Measurements from ENCODE around the gene HYAL3. TPM values are rescaled to one million over a fixed set of nuclear protein-coding genes. Genes with fewer than 3 reads are reported as not detected.

Gene HYAL3
- total and polyA plus RNA-seq, 7 donors, result 0.60 to 8.3 (median 3.3) TPM

- H3K36me3 ChIP-seq, result peaks cover 18 to 32% (median 23%) of the 10 kb centered on the region in 4 donors
- H3K27me3 ChIP-seq, result no peaks in the 10 kb centered on the region
- no peak overlapping the region for H3K27ac ChIP-seq
- no peak for DNase-seq
- no peak overlapping the region for H3K4me3 ChIP-seq
- TF ChIP-seq CTCF (IDR thresholded peaks at IDR 0.05) (no peak), POLR2AphosphoS5 (IDR thresholded peaks at IDR 0.05) (no peak), POLR2A (IDR thresholded peaks at IDR 0.05) (no peak), EP300 (IDR thresholded peaks at IDR 0.05) (no peak)
- intact Hi-C loops (cut with DNase I), result no loop called here
- WGBS, 2 donors, result 97% methylated on average over 19 of the region's 19 CpGs
- peaks cover 0 to 58% (median 56%) of the 10 kb centered on the region in 4 donors for H3K4me1 ChIP-seq
- H3K9me3 ChIP-seq, result no peaks in the 10 kb centered on the region
Measured at GRCh38 chr3:50331364-50331907, 32.2 kb upstream of the HYAL3 start.

- intact Hi-C loops (cut with DNase I), result no loop called here
- Histone ChIP-seq H3K27ac (no peak overlapping the region), H3K4me3 (no peak overlapping the region), H3K4me1 (peaks cover 0 to 49% (median 46%) of the 10 kb centered on the region in 4 donors), H3K27me3 (no peaks in the 10 kb centered on the region), H3K9me3 (no peaks in the 10 kb centered on the region), H3K36me3 (peaks cover 18 to 43% (median 26%) of the 10 kb centered on the region in 4 donors)
- no peak for DNase-seq
- TF ChIP-seq POLR2A (IDR thresholded peaks at IDR 0.05), result no peak
- TF ChIP-seq POLR2AphosphoS5 (IDR thresholded peaks at IDR 0.05), result no peak
- no peak for TF ChIP-seq EP300 (IDR thresholded peaks at IDR 0.05)
- no peak for TF ChIP-seq CTCF (IDR thresholded peaks at IDR 0.05)
- WGBS, 2 donors, result 95 to 97% methylated on average over 10 of the region's 10 CpGs
Measured at GRCh38 chr3:50330330-50330729, 31.1 kb upstream of the HYAL3 start.

- intact Hi-C loops (cut with DNase I), result loop anchor here (5.0 to 10.0 kb wide), 2 partner anchors 66 to 1057 kb away; partner anchors contain the start of gene MANF
- H3K27ac ChIP-seq, result peak within 1 kb of the TSS; percentile 82 to 97 (median 86)
- H3K4me3 ChIP-seq, result peak within 1 kb of the TSS; percentile 75 to 100 (median 92)
- peaks cover 0 to 39% (median 30%) of the 10 kb centered on the region in 4 donors for H3K4me1 ChIP-seq
- peak; percentile 99 for DNase-seq
- no peaks in the 10 kb centered on the region for H3K27me3 ChIP-seq
- H3K36me3 ChIP-seq, result peaks cover 18 to 49% (median 26%) of the 10 kb centered on the region in 4 donors
- no peaks in the 10 kb centered on the region for H3K9me3 ChIP-seq
- WGBS, 2 donors, result 1 to 2% methylated on average over 55 of the region's 55 CpGs
- peak; percentile 80 to 97 (median 92) for TF ChIP-seq POLR2AphosphoS5 (IDR thresholded peaks at IDR 0.05)
- no peak for TF ChIP-seq EP300 (IDR thresholded peaks at IDR 0.05)
- peak; percentile 67 to 76 for TF ChIP-seq POLR2A (IDR thresholded peaks at IDR 0.05)
Measured at GRCh38 chr3:50327943-50328691, 28.9 kb upstream of the HYAL3 start, which contains the start of gene TUSC2. Gene TUSC2, minus strand, starts transcription at chr3:50328223. Its CDS starts 124 bp downstream, at chr3:50328099.

- no peak for DNase-seq
- Histone ChIP-seq H3K27me3 (no peaks in the 10 kb centered on the region), H3K36me3 (peaks cover 18 to 47% (median 26%) of the 10 kb centered on the region in 4 donors), H3K27ac (peak overlapping the region in 3 of 4 donors; percentile 82 to 97 (median 88)), H3K9me3 (no peaks in the 10 kb centered on the region), H3K4me3 (peak overlapping the region; percentile 75 to 100 (median 92)), H3K4me1 (peaks cover 0 to 45% (median 34%) of the 10 kb centered on the region in 4 donors)
- 65 to 75% methylated on average over 4 of the region's 4 CpGs for WGBS, 2 donors
- no peak for TF ChIP-seq POLR2A (IDR thresholded peaks at IDR 0.05)
- TF ChIP-seq CTCF (IDR thresholded peaks at IDR 0.05), result no peak
- no peak for TF ChIP-seq POLR2AphosphoS5 (IDR thresholded peaks at IDR 0.05)
- no peak for TF ChIP-seq EP300 (IDR thresholded peaks at IDR 0.05)
- intact Hi-C loops (cut with DNase I), result loop anchor here (5.0 to 10.0 kb wide), 2 partner anchors 65 to 1058 kb away; partner anchors contain the start of gene MANF
Measured at GRCh38 chr3:50327129-50327528, 27.9 kb upstream of the HYAL3 start.

- Histone ChIP-seq H3K4me1 (peaks cover 0 to 50% (median 39%) of the 10 kb centered on the region in 4 donors), H3K36me3 (peaks cover 15 to 38% (median 19%) of the 10 kb centered on the region in 4 donors), H3K27ac (no peak overlapping the region), H3K9me3 (no peaks in the 10 kb centered on the region), H3K27me3 (no peaks in the 10 kb centered on the region), H3K4me3 (no peak overlapping the region)
- DNase-seq, result no peak
- no peak for TF ChIP-seq POLR2A (IDR thresholded peaks at IDR 0.05)
- TF ChIP-seq POLR2AphosphoS5 (IDR thresholded peaks at IDR 0.05), result no peak
- TF ChIP-seq CTCF (IDR thresholded peaks at IDR 0.05), result no peak
- TF ChIP-seq EP300 (IDR thresholded peaks at IDR 0.05), result no peak
- intact Hi-C loops (cut with DNase I), result loop anchor here (5.0 to 10.0 kb wide), 2 partner anchors 64 to 1059 kb away; partner anchors contain the start of gene MANF
- 92 to 94% methylated on average over 8 of the region's 8 CpGs for WGBS, 2 donors
Measured at GRCh38 chr3:50326182-50326541, 27.0 kb upstream of the HYAL3 start.

Measured in sigmoid colon (tissue), 7 donors.